HepG2 (cell line): ENCODE results near the gene AKAP9. TPM values are rescaled to one million over a fixed set of nuclear protein-coding genes. Genes with fewer than 3 reads are reported as not detected.

Experiments
- ETV5 ChIP-seq: IDR thresholded peaks from 2 replicates; pipeline ENCODE4 v1.6.1; 2018; ENCODE audit warnings: missing biosample characterization, missing genetic modification reagents, inconsistent platforms, borderline replicate concordance
- TRIM24 ChIP-seq: sonication (generic); formaldehyde crosslinking; IDR thresholded peaks from 2 replicates; pipeline ENCODE4 v1.8.0; 2022; ENCODE audit warnings: mild to moderate bottlenecking, missing genetic modification reagents
- XRCC5 ChIP-seq: fragments of 200-400 bp; formaldehyde crosslinking; optimal IDR thresholded peaks from 2 replicates; pipeline ENCODE3; 2017; ENCODE audit warnings: mild to moderate bottlenecking, low read length
- ZNF225 ChIP-seq: sonication (generic); formaldehyde crosslinking; IDR thresholded peaks from 2 replicates; pipeline ENCODE4 v1.4.0; 2020; ENCODE audit warnings: mild to moderate bottlenecking, missing genetic modification reagents
- ZNF350 ChIP-seq: sonication (generic); formaldehyde crosslinking; IDR thresholded peaks from 2 replicates; pipeline ENCODE4 v1.4.0; 2020; ENCODE audit warnings: mild to moderate bottlenecking, low read depth, missing genetic modification reagents, borderline replicate concordance
- ZNF367 ChIP-seq: sonication (generic); formaldehyde crosslinking; IDR thresholded peaks from 2 replicates; pipeline ENCODE4 v1.4.0; 2020; ENCODE audit warnings: missing genetic modification reagents, borderline replicate concordance
- ZNF660 ChIP-seq: sonication (generic); formaldehyde crosslinking; IDR thresholded peaks from 2 replicates; pipeline ENCODE4 v1.5.1; 2020; ENCODE audit warnings: mild to moderate bottlenecking, low read depth, missing genetic modification reagents, borderline replicate concordance
- ZNF720 ChIP-seq: sonication (generic); formaldehyde crosslinking; IDR thresholded peaks from 2 replicates; pipeline ENCODE4 v1.4.0; 2020; ENCODE audit warnings: missing genetic modification reagents
- ZNF891 ChIP-seq: sonication (generic); formaldehyde crosslinking; IDR thresholded peaks from 2 replicates; pipeline ENCODE4 v1.5.0; 2020; ENCODE audit warnings: mild to moderate bottlenecking, missing genetic modification reagents
- polyA plus RNA-seq, 8 experiments: library from polyadenylated mRNA; depleted of rRNA in 3 of 8; stranded (reverse) in 7 of 8; unstranded in 1 of 8; fragments of >200 nt; fragmentation: Illumina TruSeq in 4 of 8; extraction: Trizol in 4 of 8; gene quantifications; 2 replicates each; pipeline versions ENCODE4 v1.2.1 to v1.2.3, GENCODE V29; 2011 to 2016; ENCODE audit warnings: low read depth in 4 of 8, missing spikeins in 1 of 8, mixed read lengths in 1 of 8; ENCODE audit not compliant: insufficient read depth in 1 of 8
- total RNA-seq, 5 experiments: library from RNA; depleted of rRNA; stranded (reverse); fragments of >200 nt; fragmentation: Illumina TruSeq; extraction: Trizol; gene quantifications; 2 replicates each; pipeline ENCODE4 v1.2.3, GENCODE V29; 2016; ENCODE audit warnings: low read depth in 1 of 5
- TF ChIP-seq, protein P1 (sequence below): sonication (generic); formaldehyde crosslinking; IDR thresholded peaks from 2 replicates; pipeline ENCODE4 v1.8.0; 2022; ENCODE audit warnings: missing genetic modification reagents, low read depth, mild to moderate bottlenecking, borderline replicate concordance
- TF ChIP-seq, protein P2 (sequence below): sonication (generic); formaldehyde crosslinking; IDR thresholded peaks from 2 replicates; pipeline ENCODE4 v1.4.0; 2020; ENCODE audit warnings: mild to moderate bottlenecking, missing genetic modification reagents
- TF ChIP-seq, protein P3 (sequence below): sonication (generic); formaldehyde crosslinking; IDR thresholded peaks from 2 replicates; pipeline ENCODE4 v1.9.0; 2022; ENCODE audit warnings: missing genetic modification reagents, mild to moderate bottlenecking, borderline replicate concordance
- TF ChIP-seq, protein P4 (sequence below): sonication (generic); formaldehyde crosslinking; IDR thresholded peaks from 2 replicates; pipeline ENCODE4 v1.5.1; 2020; ENCODE audit warnings: missing genetic modification reagents, mild to moderate bottlenecking, borderline replicate concordance
- TF ChIP-seq, protein P5 (sequence below): sonication (generic); formaldehyde crosslinking; IDR thresholded peaks from 2 replicates; pipeline ENCODE4 v1.8.1; 2023; ENCODE audit warnings: mild to moderate bottlenecking, missing genetic modification reagents
- TF ChIP-seq, protein P6 (sequence below): sonication (generic); formaldehyde crosslinking; IDR thresholded peaks from 2 replicates; pipeline ENCODE4 v1.4.0; 2020; ENCODE audit warnings: missing genetic modification reagents

Gene AKAP9
- total and polyA plus RNA-seq, 2 of the 13 experiments (the other 11 are each of a cell fraction or from before 2014, with no cell fraction given), result 27.6 to 33.1 TPM

DNA sequence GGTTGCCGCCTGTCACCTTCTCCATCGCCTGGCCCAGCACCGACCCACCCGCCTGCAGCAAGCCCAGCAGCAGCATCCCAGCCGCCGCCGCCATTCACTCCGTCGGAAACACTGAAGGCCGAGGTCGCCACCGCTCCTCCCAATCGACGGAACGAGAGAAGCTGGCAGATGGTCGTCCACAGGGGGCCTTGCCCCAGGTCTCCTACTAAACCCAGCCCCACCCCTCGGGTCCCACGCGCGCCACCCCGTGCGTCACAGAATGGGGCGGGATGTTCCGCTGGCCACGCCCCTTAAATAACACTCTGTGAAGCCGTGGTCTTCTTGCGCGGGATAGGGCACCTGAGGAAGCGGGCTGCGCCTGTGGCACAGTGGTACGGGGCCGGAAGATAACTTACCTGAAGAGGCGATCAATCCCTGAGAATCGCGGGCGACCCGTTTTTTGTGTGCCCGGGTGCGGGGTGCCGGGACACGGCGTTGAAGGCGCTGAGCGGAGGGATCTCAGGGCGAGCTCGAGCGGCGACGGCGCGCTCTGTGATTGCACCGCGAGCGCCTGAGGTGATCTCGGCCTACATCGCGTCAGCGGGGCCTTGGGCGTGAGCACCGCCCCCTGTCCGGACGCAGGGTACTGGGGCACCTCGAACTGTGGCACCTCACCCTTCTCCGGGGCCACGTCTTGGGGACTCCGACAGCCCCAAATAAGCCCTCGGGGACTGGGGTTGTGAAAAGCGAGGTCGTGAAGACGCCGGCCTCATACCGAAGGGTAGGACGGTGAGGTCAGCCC, 193.8 kb downstream of the AKAP9 start, which contains the start of gene CYP51A1 (continued):
- TF ChIP-seq, protein P1, sequence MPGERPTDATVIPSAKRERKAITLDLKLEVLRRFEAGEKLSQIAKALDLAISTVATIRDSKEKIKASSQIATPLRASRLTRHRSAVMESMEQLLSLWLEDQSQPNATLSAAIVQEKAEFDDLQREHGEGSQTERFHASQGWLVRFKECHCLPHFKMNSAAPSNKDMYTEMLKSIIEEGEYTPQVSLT, result peak; percentile 88; the same call in 1 of the 2 replicates
- TF ChIP-seq XRCC5, result peak; percentile 82
- peak; percentile 97; the same call in 1 of the 2 replicates for TF ChIP-seq ZNF350 (CRISPR knock-in tag)
- TF ChIP-seq ZNF367, result peak; percentile 39; the same call in 1 of the 2 replicates
- TF ChIP-seq ZNF720 (CRISPR knock-in tag), result no peak
- TF ChIP-seq ZNF891, result peak; percentile 96
- TF ChIP-seq, protein P2, sequence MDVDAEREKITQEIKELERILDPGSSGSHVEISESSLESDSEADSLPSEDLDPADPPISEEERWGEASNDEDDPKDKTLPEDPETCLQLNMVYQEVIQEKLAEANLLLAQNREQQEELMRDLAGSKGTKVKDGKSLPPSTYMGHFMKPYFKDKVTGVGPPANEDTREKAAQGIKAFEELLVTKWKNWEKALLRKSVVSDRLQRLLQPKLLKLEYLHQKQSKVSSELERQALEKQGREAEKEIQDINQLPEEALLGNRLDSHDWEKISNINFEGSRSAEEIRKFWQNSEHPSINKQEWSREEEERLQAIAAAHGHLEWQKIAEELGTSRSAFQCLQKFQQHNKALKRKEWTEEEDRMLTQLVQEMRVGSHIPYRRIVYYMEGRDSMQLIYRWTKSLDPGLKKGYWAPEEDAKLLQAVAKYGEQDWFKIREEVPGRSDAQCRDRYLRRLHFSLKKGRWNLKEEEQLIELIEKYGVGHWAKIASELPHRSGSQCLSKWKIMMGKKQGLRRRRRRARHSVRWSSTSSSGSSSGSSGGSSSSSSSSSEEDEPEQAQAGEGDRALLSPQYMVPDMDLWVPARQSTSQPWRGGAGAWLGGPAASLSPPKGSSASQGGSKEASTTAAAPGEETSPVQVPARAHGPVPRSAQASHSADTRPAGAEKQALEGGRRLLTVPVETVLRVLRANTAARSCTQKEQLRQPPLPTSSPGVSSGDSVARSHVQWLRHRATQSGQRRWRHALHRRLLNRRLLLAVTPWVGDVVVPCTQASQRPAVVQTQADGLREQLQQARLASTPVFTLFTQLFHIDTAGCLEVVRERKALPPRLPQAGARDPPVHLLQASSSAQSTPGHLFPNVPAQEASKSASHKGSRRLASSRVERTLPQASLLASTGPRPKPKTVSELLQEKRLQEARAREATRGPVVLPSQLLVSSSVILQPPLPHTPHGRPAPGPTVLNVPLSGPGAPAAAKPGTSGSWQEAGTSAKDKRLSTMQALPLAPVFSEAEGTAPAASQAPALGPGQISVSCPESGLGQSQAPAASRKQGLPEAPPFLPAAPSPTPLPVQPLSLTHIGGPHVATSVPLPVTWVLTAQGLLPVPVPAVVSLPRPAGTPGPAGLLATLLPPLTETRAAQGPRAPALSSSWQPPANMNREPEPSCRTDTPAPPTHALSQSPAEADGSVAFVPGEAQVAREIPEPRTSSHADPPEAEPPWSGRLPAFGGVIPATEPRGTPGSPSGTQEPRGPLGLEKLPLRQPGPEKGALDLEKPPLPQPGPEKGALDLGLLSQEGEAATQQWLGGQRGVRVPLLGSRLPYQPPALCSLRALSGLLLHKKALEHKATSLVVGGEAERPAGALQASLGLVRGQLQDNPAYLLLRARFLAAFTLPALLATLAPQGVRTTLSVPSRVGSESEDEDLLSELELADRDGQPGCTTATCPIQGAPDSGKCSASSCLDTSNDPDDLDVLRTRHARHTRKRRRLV (CRISPR knock-in tag), result peak; percentile 95
- TF ChIP-seq ETV5 (CRISPR knock-in tag), result peak; percentile 69
- TF ChIP-seq, protein P3, sequence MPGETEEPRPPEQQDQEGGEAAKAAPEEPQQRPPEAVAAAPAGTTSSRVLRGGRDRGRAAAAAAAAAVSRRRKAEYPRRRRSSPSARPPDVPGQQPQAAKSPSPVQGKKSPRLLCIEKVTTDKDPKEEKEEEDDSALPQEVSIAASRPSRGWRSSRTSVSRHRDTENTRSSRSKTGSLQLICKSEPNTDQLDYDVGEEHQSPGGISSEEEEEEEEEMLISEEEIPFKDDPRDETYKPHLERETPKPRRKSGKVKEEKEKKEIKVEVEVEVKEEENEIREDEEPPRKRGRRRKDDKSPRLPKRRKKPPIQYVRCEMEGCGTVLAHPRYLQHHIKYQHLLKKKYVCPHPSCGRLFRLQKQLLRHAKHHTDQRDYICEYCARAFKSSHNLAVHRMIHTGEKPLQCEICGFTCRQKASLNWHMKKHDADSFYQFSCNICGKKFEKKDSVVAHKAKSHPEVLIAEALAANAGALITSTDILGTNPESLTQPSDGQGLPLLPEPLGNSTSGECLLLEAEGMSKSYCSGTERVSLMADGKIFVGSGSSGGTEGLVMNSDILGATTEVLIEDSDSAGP, result peak; percentile 92
- TF ChIP-seq, protein P4, sequence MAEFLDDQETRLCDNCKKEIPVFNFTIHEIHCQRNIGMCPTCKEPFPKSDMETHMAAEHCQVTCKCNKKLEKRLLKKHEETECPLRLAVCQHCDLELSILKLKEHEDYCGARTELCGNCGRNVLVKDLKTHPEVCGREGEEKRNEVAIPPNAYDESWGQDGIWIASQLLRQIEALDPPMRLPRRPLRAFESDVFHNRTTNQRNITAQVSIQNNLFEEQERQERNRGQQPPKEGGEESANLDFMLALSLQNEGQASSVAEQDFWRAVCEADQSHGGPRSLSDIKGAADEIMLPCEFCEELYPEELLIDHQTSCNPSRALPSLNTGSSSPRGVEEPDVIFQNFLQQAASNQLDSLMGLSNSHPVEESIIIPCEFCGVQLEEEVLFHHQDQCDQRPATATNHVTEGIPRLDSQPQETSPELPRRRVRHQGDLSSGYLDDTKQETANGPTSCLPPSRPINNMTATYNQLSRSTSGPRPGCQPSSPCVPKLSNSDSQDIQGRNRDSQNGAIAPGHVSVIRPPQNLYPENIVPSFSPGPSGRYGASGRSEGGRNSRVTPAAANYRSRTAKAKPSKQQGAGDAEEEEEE (CRISPR knock-in tag), result peak; percentile 90; the same call in 1 of the 2 replicates
- TF ChIP-seq, protein P5, sequence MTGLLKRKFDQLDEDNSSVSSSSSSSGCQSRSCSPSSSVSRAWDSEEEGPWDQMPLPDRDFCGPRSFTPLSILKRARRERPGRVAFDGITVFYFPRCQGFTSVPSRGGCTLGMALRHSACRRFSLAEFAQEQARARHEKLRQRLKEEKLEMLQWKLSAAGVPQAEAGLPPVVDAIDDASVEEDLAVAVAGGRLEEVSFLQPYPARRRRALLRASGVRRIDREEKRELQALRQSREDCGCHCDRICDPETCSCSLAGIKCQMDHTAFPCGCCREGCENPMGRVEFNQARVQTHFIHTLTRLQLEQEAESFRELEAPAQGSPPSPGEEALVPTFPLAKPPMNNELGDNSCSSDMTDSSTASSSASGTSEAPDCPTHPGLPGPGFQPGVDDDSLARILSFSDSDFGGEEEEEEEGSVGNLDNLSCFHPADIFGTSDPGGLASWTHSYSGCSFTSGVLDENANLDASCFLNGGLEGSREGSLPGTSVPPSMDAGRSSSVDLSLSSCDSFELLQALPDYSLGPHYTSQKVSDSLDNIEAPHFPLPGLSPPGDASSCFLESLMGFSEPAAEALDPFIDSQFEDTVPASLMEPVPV (CRISPR knock-in tag), result peak; percentile 83; the same call in 1 of the 2 replicates
- no peak for TF ChIP-seq TRIM24
- TF ChIP-seq, protein P6, sequence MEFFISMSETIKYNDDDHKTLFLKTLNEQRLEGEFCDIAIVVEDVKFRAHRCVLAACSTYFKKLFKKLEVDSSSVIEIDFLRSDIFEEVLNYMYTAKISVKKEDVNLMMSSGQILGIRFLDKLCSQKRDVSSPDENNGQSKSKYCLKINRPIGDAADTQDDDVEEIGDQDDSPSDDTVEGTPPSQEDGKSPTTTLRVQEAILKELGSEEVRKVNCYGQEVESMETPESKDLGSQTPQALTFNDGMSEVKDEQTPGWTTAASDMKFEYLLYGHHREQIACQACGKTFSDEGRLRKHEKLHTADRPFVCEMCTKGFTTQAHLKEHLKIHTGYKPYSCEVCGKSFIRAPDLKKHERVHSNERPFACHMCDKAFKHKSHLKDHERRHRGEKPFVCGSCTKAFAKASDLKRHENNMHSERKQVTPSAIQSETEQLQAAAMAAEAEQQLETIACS (CRISPR knock-in tag), result peak; percentile 50; the same call in 1 of the 2 replicates
- no peak for TF ChIP-seq ZNF660 (CRISPR knock-in tag)
- no peak for TF ChIP-seq ZNF225 (CRISPR knock-in tag)
